DLD1 (cell line): ENCODE data around the gene SQSTM1.
"Not testable (repeated sequence)": the region's sequence is repeated elsewhere in the genome, so short reads cannot be mapped to it uniquely, and the experiment has no call there.

ENCODE experiments used
- in situ Hi-C: cut with HindIII; loops from 2 replicates; pipeline ENCODE4 v1.10.0; 2017; ENCODE audit warnings: low sequenced_read_pairs

The SQSTM1 gene

DNA sequence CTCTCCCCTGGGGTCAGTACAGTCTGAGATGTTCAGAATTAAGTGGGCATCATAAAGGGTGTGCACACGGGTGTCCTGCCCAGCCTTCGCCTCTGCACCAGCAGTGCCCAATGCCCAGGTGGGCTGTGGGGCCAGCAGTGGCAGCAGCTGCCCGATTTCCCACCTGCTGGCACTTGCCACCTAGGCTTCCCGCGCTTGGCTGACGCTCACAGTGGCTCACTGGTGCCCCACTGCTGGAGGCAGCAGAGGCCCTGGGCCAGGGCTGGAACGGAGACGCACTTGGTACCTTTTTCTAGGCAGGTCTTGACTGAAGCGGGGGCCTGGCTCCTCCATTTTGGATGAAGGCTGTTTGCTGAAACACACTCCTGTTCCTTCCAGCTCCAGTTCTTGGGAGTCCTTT is 20.9 kb downstream of the SQSTM1 start:
- in situ Hi-C loops = no loop called here

- in situ Hi-C loops = no loop called here
Measured at GRCh38 chr5:179852993-179853547, 32.4 kb downstream of the SQSTM1 start.

GRCh38 chr5:179854356-179854755 is 33.7 kb downstream of the SQSTM1 start:
- in situ Hi-C loops = no loop called here

- in situ Hi-C loops = no loop called here
Measured at GRCh38 chr5:179858241-179858585, 37.5 kb downstream of the SQSTM1 start.

GRCh38 chr5:179858586-179859427 is 38.1 kb downstream of the SQSTM1 start, which contains the start of gene MRNIP:
MRNIP (minus strand) TSS chr5:179858817; CDS start chr5:179858796, 21 bp downstream.
- in situ Hi-C loops = no loop called here

DNA sequence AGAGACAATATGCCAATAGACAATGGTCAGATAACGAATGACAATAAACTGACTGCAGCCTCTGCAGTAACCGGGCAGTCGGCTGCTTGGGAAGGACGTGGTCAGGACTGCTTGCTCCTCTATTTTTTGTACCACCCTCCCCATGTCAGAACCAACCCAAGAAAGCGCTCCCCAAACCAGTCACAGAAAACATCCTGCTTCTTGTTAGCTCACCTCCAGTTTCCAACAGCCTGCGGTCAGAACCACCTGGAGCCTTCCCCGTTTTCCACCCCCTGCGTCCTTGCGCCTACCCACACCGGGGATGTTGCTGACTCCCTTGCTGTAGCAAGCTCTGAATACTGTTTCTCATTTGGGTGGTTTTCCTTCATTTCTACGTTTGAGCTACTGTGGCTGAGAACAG is 39.6 kb downstream of the SQSTM1 start:
- in situ Hi-C loops = no loop called here

DNA sequence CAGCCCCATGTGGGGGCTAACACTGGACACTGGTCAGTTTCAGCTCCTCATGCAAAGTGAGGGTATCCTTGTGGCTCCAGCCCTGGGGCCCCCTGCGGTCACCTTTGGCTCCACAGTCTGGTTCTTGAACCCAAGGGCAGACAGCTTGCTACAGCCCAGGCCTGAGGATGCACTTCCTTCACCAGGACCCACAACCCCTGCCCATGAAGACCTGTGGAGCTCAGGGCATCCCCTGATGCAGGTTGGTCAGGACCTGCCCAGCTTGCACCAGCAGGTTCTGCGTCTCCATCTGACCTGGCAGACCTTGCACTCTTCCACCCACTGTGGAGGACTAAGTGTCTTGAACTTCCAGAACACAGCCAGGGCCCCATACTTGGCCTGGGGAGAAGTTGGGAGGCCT is 41.6 kb downstream of the SQSTM1 start:
- in situ Hi-C loops = no loop called here

GRCh38 chr5:179862891-179863290 is 42.2 kb downstream of the SQSTM1 start:
- in situ Hi-C loops = no loop called here

DNA sequence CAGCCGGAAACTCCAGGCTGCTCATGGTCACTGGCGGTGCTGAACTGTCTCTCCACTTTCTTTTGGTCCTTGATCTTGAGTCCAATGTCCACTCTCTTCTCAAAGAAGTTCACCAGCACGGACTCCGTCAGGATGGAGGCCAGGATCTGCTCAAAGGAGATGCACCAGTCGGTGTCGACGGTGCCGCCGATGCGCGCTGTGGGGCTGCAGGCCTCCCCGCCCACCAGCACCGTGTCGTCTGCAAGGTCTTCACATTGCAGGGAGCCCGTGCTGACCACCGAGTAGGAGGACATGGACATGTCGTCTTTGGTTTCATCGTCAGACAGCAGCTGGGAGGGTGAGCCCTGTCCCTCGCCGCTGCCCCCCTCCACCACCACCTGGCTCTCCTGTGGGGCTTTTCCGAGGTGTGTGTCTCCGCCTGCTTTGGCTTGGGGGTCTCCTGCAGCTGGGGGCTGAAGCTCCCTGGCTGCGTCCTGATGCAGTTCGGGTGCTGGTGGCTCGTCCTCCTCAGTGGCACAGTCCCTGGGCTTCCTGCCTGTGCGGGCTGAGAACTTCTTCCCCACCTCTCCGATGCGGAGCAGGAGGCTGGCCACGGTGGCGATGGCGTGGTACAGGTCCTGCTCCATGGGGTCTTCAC is 42.9 kb downstream of the SQSTM1 start:
- in situ Hi-C loops = no loop called here

DNA sequence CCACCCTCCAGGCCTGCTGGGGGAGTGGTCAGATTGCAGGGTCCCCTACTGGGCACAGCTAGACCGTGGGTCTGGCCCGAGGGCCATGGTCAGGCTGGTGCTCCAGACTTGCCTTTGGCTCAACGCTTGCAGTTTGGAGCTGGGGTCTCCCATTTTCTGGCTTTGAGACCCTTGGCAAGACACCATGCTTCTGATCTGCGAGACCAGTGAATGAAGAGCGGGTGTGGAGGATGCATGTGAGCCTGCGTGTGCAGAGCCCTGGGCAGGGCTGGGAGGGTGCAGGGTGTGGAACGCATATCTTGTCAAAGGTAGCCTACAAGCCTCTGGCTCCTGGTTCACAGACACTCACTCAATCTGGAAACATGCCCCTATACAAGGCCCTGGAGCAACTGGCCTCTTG is 44.0 kb downstream of the SQSTM1 start:
- in situ Hi-C loops = no loop called here

- in situ Hi-C loops = no loop called here
Measured at GRCh38 chr5:179865491-179866240, 45.0 kb downstream of the SQSTM1 start.

GRCh38 chr5:179866241-179867078 is 45.8 kb downstream of the SQSTM1 start:
- in situ Hi-C loops = no loop called here

DNA sequence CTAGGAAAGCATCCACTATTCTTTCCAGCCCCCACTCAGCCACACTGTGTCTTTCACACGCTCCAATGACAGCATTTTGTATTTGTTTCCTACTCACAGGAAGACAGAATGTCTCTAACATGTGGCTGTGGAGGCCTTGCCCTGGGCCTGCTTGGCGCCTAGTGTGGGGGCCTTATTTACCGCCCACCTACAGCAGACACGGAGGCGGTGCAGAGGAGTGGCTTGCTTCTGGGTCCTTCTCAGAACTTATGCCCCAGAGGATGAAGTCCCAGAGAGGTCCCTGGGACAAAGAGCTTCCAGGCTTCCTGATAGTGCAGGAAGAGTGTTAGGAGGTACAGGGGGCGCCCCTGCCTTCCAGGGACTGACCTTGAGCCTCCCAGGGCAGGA is 46.4 kb downstream of the SQSTM1 start:
- in situ Hi-C loops = no loop called here

GRCh38 chr5:179867476-179867875 is 46.8 kb downstream of the SQSTM1 start:
- in situ Hi-C loops = no loop called here

DNA sequence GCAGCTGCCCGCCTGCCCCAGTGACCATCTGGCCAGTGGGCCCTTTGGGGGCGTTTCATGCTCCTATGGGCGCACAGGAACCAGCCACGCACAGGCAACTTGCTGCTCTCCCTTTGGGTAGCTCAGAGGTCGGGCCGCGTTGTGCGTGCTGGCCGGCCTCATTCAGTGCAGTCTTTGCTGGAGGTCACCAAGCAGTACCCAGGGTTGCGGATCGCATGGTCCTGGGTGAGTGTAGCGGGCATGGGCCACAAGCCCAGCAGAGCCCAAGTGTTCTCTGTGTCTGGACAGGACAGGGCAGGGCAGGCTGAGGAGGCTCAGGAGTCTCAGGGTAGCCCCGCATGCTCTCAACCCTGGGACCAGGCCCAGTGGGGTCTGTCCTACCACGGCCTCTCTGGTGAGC is 47.8 kb downstream of the SQSTM1 start:
- in situ Hi-C loops = no loop called here

DNA sequence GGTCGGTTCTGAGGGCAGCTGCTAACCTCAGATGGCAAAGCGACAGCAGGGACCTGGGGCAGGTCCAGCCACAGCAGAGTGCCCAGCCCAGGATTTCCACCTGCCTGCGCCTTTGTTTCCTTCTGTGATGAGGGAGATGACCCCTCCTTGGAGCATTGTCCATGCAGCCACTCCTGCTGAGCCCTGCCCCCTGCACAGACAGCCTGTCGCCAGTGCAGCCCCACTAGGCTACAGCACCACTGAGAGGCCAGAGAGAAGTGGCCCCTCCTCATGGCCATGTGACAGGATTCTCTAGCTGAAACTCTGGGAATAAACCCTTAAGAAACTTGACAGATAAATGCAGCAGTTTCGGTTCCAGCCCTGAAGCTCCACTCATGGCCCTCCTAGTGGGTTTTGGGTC is 48.4 kb downstream of the SQSTM1 start:
- in situ Hi-C loops = no loop called here

DNA sequence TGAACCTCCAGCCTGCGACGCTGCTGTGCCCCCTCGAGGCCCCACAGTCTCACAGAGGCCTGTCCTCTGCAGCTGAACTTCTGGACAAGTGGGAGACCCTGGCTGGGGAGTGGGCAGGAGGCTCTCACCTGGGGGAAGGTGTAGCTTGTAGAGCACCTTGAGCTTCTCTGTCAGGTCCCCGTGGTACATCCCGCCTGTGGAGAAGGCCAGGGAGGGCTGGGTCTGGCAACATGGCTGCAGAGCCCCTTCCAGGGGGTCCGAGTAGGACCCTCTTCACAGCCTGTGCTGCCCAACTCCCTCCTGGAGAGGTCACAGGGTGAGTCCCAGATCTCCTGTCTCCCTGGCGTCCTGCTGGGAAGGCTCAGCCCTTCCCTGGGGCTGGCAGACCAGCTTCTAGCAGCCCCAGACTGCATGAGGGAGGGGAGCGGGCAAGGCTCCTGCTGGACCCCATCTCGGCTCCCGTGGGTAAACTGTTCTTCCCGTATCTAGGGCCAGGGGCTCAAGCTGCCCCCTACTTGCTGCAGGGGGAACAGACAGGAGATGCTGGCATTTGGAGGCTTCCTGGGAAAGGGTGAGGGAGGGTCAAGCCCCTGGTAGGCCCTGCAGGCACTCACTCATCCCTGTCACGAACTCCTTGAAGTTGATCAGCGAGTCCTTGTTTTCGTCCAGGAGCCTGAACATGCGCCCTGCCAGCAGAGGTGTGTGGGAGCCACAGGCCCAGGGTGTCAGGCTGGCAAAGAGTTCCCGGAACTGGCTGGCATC is 49.1 kb downstream of the SQSTM1 start:
- in situ Hi-C loops = no loop called here

DNA sequence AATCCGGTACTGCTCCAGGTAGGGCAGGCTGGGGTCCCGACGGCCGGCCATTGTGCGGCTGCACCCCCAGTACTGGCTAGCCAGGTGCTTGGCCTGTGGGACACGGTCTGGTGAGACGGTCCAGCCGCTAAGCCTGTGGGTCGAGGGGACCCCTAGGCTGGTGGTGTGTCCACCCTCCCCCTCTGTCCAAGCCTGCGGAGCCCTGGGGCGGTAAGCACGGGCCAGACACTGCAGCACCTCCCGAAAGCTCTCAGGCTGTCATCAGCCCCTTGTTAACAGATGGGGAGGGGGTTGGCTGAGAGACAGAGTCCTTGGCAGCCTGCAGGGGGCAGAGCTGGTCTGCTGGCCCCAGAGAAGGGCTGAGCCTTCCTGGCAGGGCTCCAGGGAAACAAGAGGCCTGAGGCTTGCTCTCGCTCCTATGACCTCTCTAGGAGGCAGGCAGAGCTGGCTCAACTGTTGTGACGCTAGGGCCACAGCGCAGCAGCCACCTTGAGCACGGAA is 49.7 kb downstream of the SQSTM1 start:
- in situ Hi-C loops = no loop called here

GRCh38 chr5:179870952-179871351 is 50.2 kb downstream of the SQSTM1 start:
- in situ Hi-C loops = no loop called here

DNA sequence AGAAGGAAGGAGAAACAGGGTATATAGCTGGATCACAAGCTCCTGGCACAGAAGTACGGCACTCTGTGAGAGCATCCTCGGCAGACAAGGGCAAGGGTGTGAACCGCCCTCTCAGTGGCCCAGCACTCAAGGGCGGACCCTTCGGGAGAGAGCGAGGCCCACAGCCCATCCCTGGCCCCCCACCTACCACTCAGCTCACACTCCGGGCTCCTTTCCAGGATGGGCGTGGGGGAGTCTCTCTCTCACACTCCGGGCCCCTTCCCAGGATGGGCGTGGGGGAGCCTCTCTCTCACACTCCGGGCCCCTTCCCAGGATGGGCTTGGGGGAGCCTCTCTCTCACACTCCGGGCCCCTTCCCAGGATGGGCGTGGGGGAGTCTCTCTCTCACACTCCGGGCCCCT is 50.8 kb downstream of the SQSTM1 start:
- in situ Hi-C loops = not testable (repeated sequence)
